CD8-positive, alpha-beta memory T cell (primary cell): ENCODE measurements around the gene CUTA. TPM values are rescaled to one million over a fixed set of nuclear protein-coding genes. Genes with fewer than 3 reads are reported as not detected.

Experiments used
- CTCF ChIA-PET: fragments of 350-600 bp; sonication (Branson Sonifier 250); formaldehyde crosslinking; loops from one replicate; lab custom pipeline; 2021; ENCODE audit warnings: antibody characterized with exemption; lab: Charles Lee
- POLR2A ChIA-PET: fragments of 350-600 bp; sonication (Branson Sonifier 250); formaldehyde crosslinking; loops from one replicate; lab custom pipeline; 2021; ENCODE audit warnings: antibody characterized with exemption; lab: Charles Lee
- DNase-seq, 5 donors: peaks; one replicate each; pipeline versions ENCODE4 v3.0.0 to v3.0.0-alpha.2; 2020 to 2022; ENCODE audit warnings: mixed read lengths in 1 of 5
- H3K27ac ChIP-seq: one replicate; pipeline ENCODE4 v1.7.0; 2013; ENCODE audit warnings: low read depth, mild to moderate bottlenecking, low read length, moderate library complexity
- H3K27me3 ChIP-seq: 2 replicates; pipeline ENCODE4 v1.7.0; 2013; ENCODE audit warnings: low read length, mild to moderate bottlenecking; ENCODE audit not compliant: insufficient read depth, poor library complexity, severe bottlenecking
- H3K36me3 ChIP-seq: 2 replicates; pipeline ENCODE4 v1.7.0; 2013; ENCODE audit warnings: mild to moderate bottlenecking, low read length, moderate library complexity; ENCODE audit not compliant: insufficient read depth
- H3K4me1 ChIP-seq: 2 replicates; pipeline ENCODE4 v1.7.0; 2013; ENCODE audit warnings: mild to moderate bottlenecking, low read length, moderate library complexity; ENCODE audit not compliant: insufficient read depth
- H3K4me3 ChIP-seq: 2 replicates; pipeline ENCODE4 v1.7.0; 2013; ENCODE audit warnings: mild to moderate bottlenecking, low read length
- H3K9me3 ChIP-seq: 2 replicates; pipeline ENCODE4 v1.7.0; 2013; ENCODE audit warnings: mild to moderate bottlenecking, low read length
- H3K27ac Mint-ChIP-seq, 8 donors: one replicate each; pipeline ENCODE4 v1.8.0; 2020 to 2021; ENCODE audit warnings: mixed read lengths in 8 of 8, mild to moderate bottlenecking in 6 of 8, inconsistent platforms in 3 of 8, moderate library complexity in 3 of 8
- H3K27me3 Mint-ChIP-seq, 2 donors: one replicate each; pipeline ENCODE4 v1.8.0; 2020 to 2021; ENCODE audit warnings: mixed read lengths in 2 of 2, mild to moderate bottlenecking in 1 of 2, moderate library complexity in 1 of 2
- H3K36me3 Mint-ChIP-seq, 3 donors: one replicate each; pipeline ENCODE4 v1.8.0; 2020 to 2021; ENCODE audit warnings: mixed read lengths in 3 of 3, inconsistent platforms in 1 of 3, mild to moderate bottlenecking in 1 of 3
- H3K4me1 Mint-ChIP-seq, 3 donors: one replicate each; pipeline ENCODE4 v1.8.0; 2020 to 2021; ENCODE audit warnings: mixed read lengths in 3 of 3, inconsistent platforms in 1 of 3, mild to moderate bottlenecking in 1 of 3
- H3K4me3 Mint-ChIP-seq, 7 donors: one replicate each; pipeline ENCODE4 v1.8.0; 2020 to 2021; ENCODE audit warnings: mixed read lengths in 7 of 7, mild to moderate bottlenecking in 6 of 7, moderate library complexity in 4 of 7, inconsistent platforms in 2 of 7
- H3K9me3 Mint-ChIP-seq, 5 donors: one replicate each; pipeline ENCODE4 v1.8.0; 2020 to 2022; ENCODE audit warnings: mixed read lengths in 5 of 5, mild to moderate bottlenecking in 3 of 5, moderate library complexity in 2 of 5, inconsistent platforms in 1 of 5
- polyA plus RNA-seq: library from polyadenylated mRNA; unstranded; fragments of 300-500 nt; fragmentation: Illumina TruSeq; gene quantifications from one replicate; pipeline ENCODE4 v1.2.3, GENCODE V29; 2021
- total RNA-seq, 2 experiments: library from RNA; stranded (reverse); gene quantifications; one replicate each; pipeline ENCODE4 v1.2.3, GENCODE V29; 2021

CUTA gene
- total RNA-seq (100 to 1,000 TPM; 149 to 164 TPM), polyA plus RNA-seq (451 TPM)

GRCh38 chr6:33417903-33418689 is at the start of gene CUTA:
CUTA (minus strand) TSS chr6:33418107; CDS start chr6:33418000, 107 bp downstream.
- peaks cover 52% of the 10 kb centered on the region for H3K4me1 ChIP-seq
- POLR2A ChIA-PET, result interaction anchor here (0.5 to 1.6 kb wide), 12 partner anchors 8 to 1588 kb away, joined by 3 to 8 read pairs (median 4); partner anchors contain the start of genes B3GALT4, KIFC1, RPS18 and VPS52

GRCh38 chr6:33467091-33467490 is 49.2 kb upstream of the CUTA start:
- Histone ChIP-seq H3K27me3 (no peaks in the 10 kb centered on the region), H3K4me3 (no peak overlapping the region), H3K4me1 (no peaks in the 10 kb centered on the region), H3K27ac (no peak overlapping the region), H3K36me3 (no peaks in the 10 kb centered on the region), H3K9me3 (no peaks in the 10 kb centered on the region)
- no peak for DNase-seq
- Mint-ChIP-seq H3K4me3 (no peak overlapping the region), H3K9me3 (no peaks in the 10 kb centered on the region), H3K27ac (peak overlapping the region in 1 of 8 donors; percentile 24), H3K4me1 (no peaks in the 10 kb centered on the region), H3K27me3 (peaks cover 3% of the 10 kb centered on the region in 2 donors), H3K36me3 (no peaks in the 10 kb centered on the region)
- CTCF ChIA-PET, result no interaction called here
- POLR2A ChIA-PET, result no interaction called here

More at GRCh38 chr6:33417903-33418689, at the start of gene CUTA:
- Histone ChIP-seq H3K27ac (peak within 1 kb of the TSS; percentile 94), H3K4me3 (peak within 1 kb of the TSS; percentile 94), H3K36me3 (peaks cover 25% of the 10 kb centered on the region), H3K27me3 (no peaks in the 10 kb centered on the region), H3K9me3 (no peaks in the 10 kb centered on the region)
- H3K9me3 Mint-ChIP-seq, result peaks cover 0 to 2% (median 0%) of the 10 kb centered on the region in 5 donors
- H3K27me3 Mint-ChIP-seq, result peaks cover 0 to 3% of the 10 kb centered on the region in 2 donors
- peak within 1 kb of the TSS; percentile 85 to 95 (median 92) for H3K4me3 Mint-ChIP-seq
- peak; percentile 99 to 100 (median 99) for DNase-seq
- peaks cover 63 to 69% (median 65%) of the 10 kb centered on the region in 3 donors for H3K4me1 Mint-ChIP-seq
- H3K27ac Mint-ChIP-seq, result peak within 1 kb of the TSS; percentile 97 to 100 (median 100)
- CTCF ChIA-PET, result interaction anchor here (1.0 to 2.9 kb wide), 5 partner anchors 12 to 169 kb away, joined by 3 to 15 read pairs (median 3); no protein-coding TSS in a partner anchor
- peaks cover 5 to 47% (median 8%) of the 10 kb centered on the region in 3 donors for H3K36me3 Mint-ChIP-seq

- no peaks in the 10 kb centered on the region for H3K4me1 ChIP-seq
- ChIA-PET POLR2A (no interaction called here), CTCF (no interaction called here)
- Mint-ChIP-seq H3K27me3 (peaks cover 3% of the 10 kb centered on the region in 2 donors), H3K36me3 (no peaks in the 10 kb centered on the region), H3K4me1 (no peaks in the 10 kb centered on the region), H3K27ac (no peak overlapping the region), H3K9me3 (no peaks in the 10 kb centered on the region), H3K4me3 (no peak overlapping the region)
- H3K4me3 ChIP-seq, result no peak overlapping the region
- H3K27ac ChIP-seq, result no peak overlapping the region
- no peaks in the 10 kb centered on the region for H3K9me3 ChIP-seq
- DNase-seq, result no peak
- no peaks in the 10 kb centered on the region for H3K36me3 ChIP-seq
- H3K27me3 ChIP-seq, result no peaks in the 10 kb centered on the region
Observed at GRCh38 chr6:33466075-33466735, 48.3 kb upstream of the CUTA start.

GRCh38 chr6:33459226-33459625 is 41.3 kb upstream of the CUTA start:
- H3K9me3 Mint-ChIP-seq, result no peaks in the 10 kb centered on the region
- no peaks in the 10 kb centered on the region for H3K27me3 ChIP-seq
- POLR2A ChIA-PET, result no interaction called here
- peaks cover 3% of the 10 kb centered on the region in 2 donors for H3K27me3 Mint-ChIP-seq
- H3K4me1 Mint-ChIP-seq, result peaks cover 25 to 29% (median 26%) of the 10 kb centered on the region in 3 donors
- H3K27ac ChIP-seq, result no peak overlapping the region
- H3K4me1 ChIP-seq, result peaks cover 10% of the 10 kb centered on the region
- peaks cover 10% of the 10 kb centered on the region for H3K36me3 ChIP-seq
- CTCF ChIA-PET, result no interaction called here
- no peak for DNase-seq
- H3K36me3 Mint-ChIP-seq, result peaks cover 0 to 28% (median 4%) of the 10 kb centered on the region in 3 donors
- peak overlapping the region in 1 of 7 donors; percentile 65 for H3K4me3 Mint-ChIP-seq
- H3K4me3 ChIP-seq, result no peak overlapping the region
- peak overlapping the region in 1 of 8 donors; percentile 50 for H3K27ac Mint-ChIP-seq
- H3K9me3 ChIP-seq, result no peaks in the 10 kb centered on the region

- peaks cover 28 to 34% (median 31%) of the 10 kb centered on the region in 3 donors for H3K4me1 Mint-ChIP-seq
- H3K27ac Mint-ChIP-seq, result no peak overlapping the region
- Histone ChIP-seq H3K4me1 (peaks cover 10% of the 10 kb centered on the region), H3K27me3 (no peaks in the 10 kb centered on the region), H3K9me3 (no peaks in the 10 kb centered on the region), H3K4me3 (no peak overlapping the region), H3K27ac (no peak overlapping the region), H3K36me3 (peaks cover 10% of the 10 kb centered on the region)
- CTCF ChIA-PET, result no interaction called here
- H3K36me3 Mint-ChIP-seq, result peaks cover 0 to 32% (median 4%) of the 10 kb centered on the region in 3 donors
- peak overlapping the region in 1 of 7 donors; percentile 51 for H3K4me3 Mint-ChIP-seq
- H3K27me3 Mint-ChIP-seq, result peaks cover 3% of the 10 kb centered on the region in 2 donors
- no peaks in the 10 kb centered on the region for H3K9me3 Mint-ChIP-seq
- DNase-seq, result no peak
- POLR2A ChIA-PET, result no interaction called here
Observed at GRCh38 chr6:33458676-33459075, 40.8 kb upstream of the CUTA start.

GRCh38 chr6:33456156-33456555 is 38.2 kb upstream of the CUTA start:
- H3K4me1 ChIP-seq, result peaks cover 21% of the 10 kb centered on the region
- no peaks in the 10 kb centered on the region for H3K27me3 Mint-ChIP-seq
- peak overlapping the region; percentile 23 to 99 (median 47) for H3K4me3 Mint-ChIP-seq
- no peak overlapping the region for H3K4me3 ChIP-seq
- H3K36me3 Mint-ChIP-seq, result peaks cover 0 to 33% (median 4%) of the 10 kb centered on the region in 3 donors
- peaks cover 10% of the 10 kb centered on the region for H3K36me3 ChIP-seq
- H3K27ac Mint-ChIP-seq, result peak overlapping the region in 3 of 8 donors; percentile 8 to 56 (median 23)
- no peak overlapping the region for H3K27ac ChIP-seq
- H3K4me1 Mint-ChIP-seq, result peaks cover 36 to 47% (median 43%) of the 10 kb centered on the region in 3 donors
- no peaks in the 10 kb centered on the region for H3K9me3 Mint-ChIP-seq
- no peaks in the 10 kb centered on the region for H3K9me3 ChIP-seq
- POLR2A ChIA-PET, result interaction anchor here (0.6 to 1.0 kb wide), 2 partner anchors 25 to 302 kb away, joined by 3 to 5 read pairs; no protein-coding TSS in a partner anchor
- no peak for DNase-seq
- H3K27me3 ChIP-seq, result no peaks in the 10 kb centered on the region
- CTCF ChIA-PET, result interaction anchor here (1.2 kb wide), 1 partner anchor 26 kb away, joined by 3 read pairs; no protein-coding TSS in a partner anchor

GRCh38 chr6:33455051-33455450 is 37.1 kb upstream of the CUTA start:
- Histone ChIP-seq H3K4me1 (peaks cover 21% of the 10 kb centered on the region), H3K9me3 (no peaks in the 10 kb centered on the region), H3K27me3 (no peaks in the 10 kb centered on the region), H3K4me3 (peak overlapping the region; percentile 84), H3K27ac (peak overlapping the region; percentile 84), H3K36me3 (peaks cover 10% of the 10 kb centered on the region)
- Mint-ChIP-seq H3K4me3 (peak overlapping the region; percentile 90 to 99 (median 97)), H3K36me3 (peaks cover 0 to 35% (median 4%) of the 10 kb centered on the region in 3 donors), H3K9me3 (no peaks in the 10 kb centered on the region), H3K27ac (peak overlapping the region; percentile 89 to 98 (median 94)), H3K4me1 (peaks cover 36 to 50% (median 43%) of the 10 kb centered on the region in 3 donors), H3K27me3 (no peaks in the 10 kb centered on the region)
- ChIA-PET CTCF (interaction anchor here (0.8 to 1.6 kb wide), 4 partner anchors 8 to 64 kb away, joined by 3 to 7 read pairs (median 4); no protein-coding TSS in a partner anchor), POLR2A (interaction anchor here (0.5 to 1.5 kb wide), 10 partner anchors 24 to 483 kb away, joined by 3 to 14 read pairs (median 4); partner anchors contain the start of genes BAK1, CUTA, ITPR3 and PHF1)
- no peak for DNase-seq
